ENCODE results near the gene RHBDD2. TPM values are rescaled to one million over a fixed set of nuclear protein-coding genes. Genes with fewer than 3 reads are reported as not detected.
"Not testable (repeated sequence)": the region's sequence is repeated elsewhere in the genome, so short reads cannot be mapped to it uniquely, and the experiment has no call there.

RHBDD2 gene
- 10 to 100 TPM; 55.4 to 67.0 (median 58.0) TPM for polyA plus RNA-seq
- long read RNA-seq, donor 1, transcript RHBDD2-202 (5 exons, 1,878 nt), result minor isoform, 5 of 62 reads
- long read RNA-seq, donor 1, transcript RHBDD2-201 (4 exons, 1,802 nt), result major isoform, 18 of 62 reads
- long read RNA-seq, donor 1, transcript RHBDD2-203 (3 exons, 1,274 nt), result minor isoform, 11 of 62 reads
- long read RNA-seq, donor 1, partial matches to known transcripts, result 24 of 62 reads
- long read RNA-seq, donor 1, other reads (novel, unspliced or antisense), result 0 of 62 reads
- long read RNA-seq, donor 2, partial matches to known transcripts, result 0 of 6 reads
- long read RNA-seq, donor 2, other reads (novel, unspliced or antisense), result 0 of 6 reads
- long read RNA-seq, donor 3, transcript RHBDD2-201 (4 exons, 1,802 nt), result major isoform, 8 of 12 reads
- long read RNA-seq, donor 3, partial matches to known transcripts, result 0 of 12 reads
- long read RNA-seq, donor 3, other reads (novel, unspliced or antisense), result 0 of 12 reads
- long read RNA-seq, donor 4, partial matches to known transcripts, result 0 of 2 reads
- long read RNA-seq, donor 4, other reads (novel, unspliced or antisense), result 0 of 2 reads
- long read RNA-seq, donor 5, transcript RHBDD2-201 (4 exons, 1,802 nt), result major isoform, 6 of 20 reads
- long read RNA-seq, donor 5, transcript RHBDD2-203 (3 exons, 1,274 nt), result major isoform, 6 of 20 reads
- long read RNA-seq, donor 5, partial matches to known transcripts, result 7 of 20 reads
- long read RNA-seq, donor 5, other reads (novel, unspliced or antisense), result 0 of 20 reads
- long read RNA-seq, donor 6, transcript RHBDD2-202 (5 exons, 1,878 nt), result minor isoform, 6 of 33 reads
- long read RNA-seq, donor 6, transcript RHBDD2-203 (3 exons, 1,274 nt), result minor isoform, 10 of 33 reads
- long read RNA-seq, donor 6, transcript RHBDD2-201 (4 exons, 1,802 nt), result major isoform, 15 of 33 reads
- long read RNA-seq, donor 6, partial matches to known transcripts, result 0 of 33 reads
- long read RNA-seq, donor 6, other reads (novel, unspliced or antisense), result 0 of 33 reads
- long read RNA-seq, donor 7, transcript RHBDD2-201 (4 exons, 1,802 nt), result major isoform, 15 of 29 reads
- long read RNA-seq, donor 7, transcript RHBDD2-203 (3 exons, 1,274 nt), result minor isoform, 5 of 29 reads
- long read RNA-seq, donor 7, partial matches to known transcripts, result 8 of 29 reads
- long read RNA-seq, donor 7, other reads (novel, unspliced or antisense), result 0 of 29 reads
- long read RNA-seq, donor 8, partial matches to known transcripts, result 0 of 5 reads
- long read RNA-seq, donor 8, other reads (novel, unspliced or antisense), result 0 of 5 reads
- long read RNA-seq, donor 9, transcript RHBDD2-201 (4 exons, 1,802 nt), result major isoform, 5 of 7 reads
- long read RNA-seq, donor 9, partial matches to known transcripts, result 0 of 7 reads
- long read RNA-seq, donor 9, other reads (novel, unspliced or antisense), result 0 of 7 reads
- long read RNA-seq, donor 10, transcript RHBDD2-201 (4 exons, 1,802 nt), result major isoform, 21 of 47 reads
- long read RNA-seq, donor 10, transcript RHBDD2-203 (3 exons, 1,274 nt), result minor isoform, 8 of 47 reads
- long read RNA-seq, donor 10, partial matches to known transcripts, result 14 of 47 reads
- long read RNA-seq, donor 10, other reads (novel, unspliced or antisense), result 0 of 47 reads

- no peak for FAIRE-seq
Measured at GRCh38 chr7:75878769-75879611, at the start of gene RHBDD2. Gene RHBDD2 (plus strand): TSS chr7:75879034. CDS start chr7:75879083, 49 bp downstream.

GRCh38 chr7:75829656-75830055 lies 49.2 kb upstream of the RHBDD2 start:
- not testable (repeated sequence) for H3K27ac ChIP-seq (ENCODE audit: low read depth in 1 of 3, low read length in 2 of 3); H3K36me3 ChIP-seq (ENCODE audit: control insufficient read depth in 3 of 3, insufficient read depth in 2 of 3, low read depth in 1 of 3, low read length in 3 of 3); H3K9me3 ChIP-seq (ENCODE audit: control insufficient read depth in 2 of 2, insufficient read depth in 1 of 2, low read depth in 1 of 2, low read length in 1 of 2); H3K27me3 ChIP-seq (ENCODE audit: control insufficient read depth in 3 of 3, insufficient read depth in 3 of 3, low read length in 3 of 3); H3K4me1 ChIP-seq (ENCODE audit: control insufficient read depth in 3 of 3, insufficient read depth in 2 of 3, low read depth in 1 of 3, low read length in 2 of 3); FAIRE-seq; H3K4me3 ChIP-seq (ENCODE audit: low read depth in 1 of 3, low read length in 3 of 3)
- DNase-seq, result peak in 1 of 2 donors; percentile 78
- WGBS, 3 donors, result 21 to 41% (median 39%) methylated on average over 6 of the region's 6 CpGs

More at GRCh38 chr7:75878769-75879611, at the start of gene RHBDD2:
- H3K4me3 ChIP-seq (ENCODE audit: low read depth in 1 of 3, low read length in 3 of 3), result peak within 1 kb of the TSS; percentile 60 to 94 (median 72)
- peak within 1 kb of the TSS; percentile 76 to 95 (median 84) for H3K27ac ChIP-seq (ENCODE audit: low read depth in 1 of 3, low read length in 2 of 3)
- peak; percentile 95 to 97 for DNase-seq
- peaks cover 0 to 31% (median 4%) of the 10 kb centered on the region in 3 donors for H3K36me3 ChIP-seq (ENCODE audit: control insufficient read depth in 3 of 3, insufficient read depth in 2 of 3, low read depth in 1 of 3, low read length in 3 of 3)
- 0 to 1% (median 0%) methylated on average over 39 to 65 of the region's 65 CpGs for WGBS, 3 donors
- H3K4me1 ChIP-seq (ENCODE audit: control insufficient read depth in 3 of 3, insufficient read depth in 2 of 3, low read depth in 1 of 3, low read length in 2 of 3), result peaks cover 5 to 9% (median 7%) of the 10 kb centered on the region in 3 donors
- no peaks in the 10 kb centered on the region for H3K27me3 ChIP-seq (ENCODE audit: control insufficient read depth in 3 of 3, insufficient read depth in 3 of 3, low read length in 3 of 3)
- no peaks in the 10 kb centered on the region for H3K9me3 ChIP-seq (ENCODE audit: control insufficient read depth in 2 of 2, insufficient read depth in 1 of 2, low read depth in 1 of 2, low read length in 1 of 2)

GRCh38 chr7:75830978-75831377 lies 47.9 kb upstream of the RHBDD2 start:
- no peak for FAIRE-seq
- WGBS, 3 donors, result 92 to 96% (median 94%) methylated on average over 6 of the region's 6 CpGs

GRCh38 chr7:75833662-75834061 lies 45.2 kb upstream of the RHBDD2 start:
- not testable (repeated sequence) for H3K4me1 ChIP-seq (ENCODE audit: control insufficient read depth in 3 of 3, insufficient read depth in 2 of 3, low read depth in 1 of 3, low read length in 2 of 3); H3K4me3 ChIP-seq (ENCODE audit: low read depth in 1 of 3, low read length in 3 of 3); FAIRE-seq; H3K36me3 ChIP-seq (ENCODE audit: control insufficient read depth in 3 of 3, insufficient read depth in 2 of 3, low read depth in 1 of 3, low read length in 3 of 3); DNase-seq; H3K9me3 ChIP-seq (ENCODE audit: control insufficient read depth in 2 of 2, insufficient read depth in 1 of 2, low read depth in 1 of 2, low read length in 1 of 2); H3K27me3 ChIP-seq (ENCODE audit: control insufficient read depth in 3 of 3, insufficient read depth in 3 of 3, low read length in 3 of 3); H3K27ac ChIP-seq (ENCODE audit: low read depth in 1 of 3, low read length in 2 of 3)
- 71 to 79% (median 74%) methylated on average over 6 of the region's 6 CpGs for WGBS, 3 donors

More at GRCh38 chr7:75830978-75831377, 47.9 kb upstream of the RHBDD2 start:
- DNase-seq, result no peak
- no peaks in the 10 kb centered on the region for H3K9me3 ChIP-seq (ENCODE audit: control insufficient read depth in 2 of 2, insufficient read depth in 1 of 2, low read depth in 1 of 2, low read length in 1 of 2)
- H3K36me3 ChIP-seq (ENCODE audit: control insufficient read depth in 3 of 3, insufficient read depth in 2 of 3, low read depth in 1 of 3, low read length in 3 of 3), result no peaks in the 10 kb centered on the region
- H3K4me3 ChIP-seq (ENCODE audit: low read depth in 1 of 3, low read length in 3 of 3), result no peak overlapping the region
- no peaks in the 10 kb centered on the region for H3K4me1 ChIP-seq (ENCODE audit: control insufficient read depth in 3 of 3, insufficient read depth in 2 of 3, low read depth in 1 of 3, low read length in 2 of 3)
- no peak overlapping the region for H3K27ac ChIP-seq (ENCODE audit: low read depth in 1 of 3, low read length in 2 of 3)
- no peaks in the 10 kb centered on the region for H3K27me3 ChIP-seq (ENCODE audit: control insufficient read depth in 3 of 3, insufficient read depth in 3 of 3, low read length in 3 of 3)

- Histone ChIP-seq H3K4me3 (ENCODE audit: low read depth in 1 of 3, low read length in 3 of 3) (no peak overlapping the region), H3K4me1 (ENCODE audit: control insufficient read depth in 3 of 3, insufficient read depth in 2 of 3, low read depth in 1 of 3, low read length in 2 of 3) (no peaks in the 10 kb centered on the region), H3K9me3 (ENCODE audit: control insufficient read depth in 2 of 2, insufficient read depth in 1 of 2, low read depth in 1 of 2, low read length in 1 of 2) (no peaks in the 10 kb centered on the region), H3K27ac (ENCODE audit: low read depth in 1 of 3, low read length in 2 of 3) (no peak overlapping the region), H3K36me3 (ENCODE audit: control insufficient read depth in 3 of 3, insufficient read depth in 2 of 3, low read depth in 1 of 3, low read length in 3 of 3) (no peaks in the 10 kb centered on the region), H3K27me3 (ENCODE audit: control insufficient read depth in 3 of 3, insufficient read depth in 3 of 3, low read length in 3 of 3) (no peaks in the 10 kb centered on the region)
- WGBS, 3 donors, result 87 to 92% (median 92%) methylated on average over 27 to 29 of the region's 29 CpGs
- FAIRE-seq (no peak), DNase-seq (no peak)
Measured at GRCh38 chr7:75835688-75836285, 43.0 kb upstream of the RHBDD2 start.

- Histone ChIP-seq H3K9me3 (ENCODE audit: control insufficient read depth in 2 of 2, insufficient read depth in 1 of 2, low read depth in 1 of 2, low read length in 1 of 2) (no peaks in the 10 kb centered on the region), H3K4me3 (ENCODE audit: low read depth in 1 of 3, low read length in 3 of 3) (no peak overlapping the region), H3K27me3 (ENCODE audit: control insufficient read depth in 3 of 3, insufficient read depth in 3 of 3, low read length in 3 of 3) (no peaks in the 10 kb centered on the region), H3K27ac (ENCODE audit: low read depth in 1 of 3, low read length in 2 of 3) (no peak overlapping the region), H3K36me3 (ENCODE audit: control insufficient read depth in 3 of 3, insufficient read depth in 2 of 3, low read depth in 1 of 3, low read length in 3 of 3) (no peaks in the 10 kb centered on the region), H3K4me1 (ENCODE audit: control insufficient read depth in 3 of 3, insufficient read depth in 2 of 3, low read depth in 1 of 3, low read length in 2 of 3) (no peaks in the 10 kb centered on the region)
- DNase-seq (no peak), FAIRE-seq (no peak)
- WGBS, 3 donors, result 93 to 95% (median 94%) methylated on average over 7 of the region's 7 CpGs
Measured at GRCh38 chr7:75836798-75837197, 42.0 kb upstream of the RHBDD2 start.
